Activated CD4-positive, alpha-beta T cell treated with anti-CD3 and anti-CD28 coated beads, Interleukin-2, amount 10 ng/mL, durations not matched to agents 7 days and 5 days (primary cell): ENCODE results near the gene RBM24. TPM values are rescaled to one million over a fixed set of nuclear protein-coding genes. Genes with fewer than 3 reads are reported as not detected.
"Not testable (repeated sequence)": the region's sequence is repeated elsewhere in the genome, so short reads cannot be mapped to it uniquely, and the experiment has no call there.

Experiments
- CTCF ChIA-PET: fragments of 350-600 bp; sonication (Branson Sonifier 250); formaldehyde crosslinking; loops from one replicate; lab custom pipeline; 2021; ENCODE audit warnings: antibody characterized with exemption; lab: Charles Lee
- POLR2A ChIA-PET: fragments of 350-600 bp; sonication (Branson Sonifier 250); formaldehyde crosslinking; loops from one replicate; lab custom pipeline; 2021; ENCODE audit warnings: antibody characterized with exemption; lab: Charles Lee
- DNase-seq: peaks from one replicate; pipeline ENCODE4 v3.0.0-alpha.2; 2020
- H3K27ac Mint-ChIP-seq: one replicate; pipeline ENCODE4 v1.8.0; 2021; ENCODE audit warnings: mild to moderate bottlenecking, moderate library complexity, mixed read lengths
- H3K27me3 Mint-ChIP-seq: one replicate; pipeline ENCODE4 v1.8.0; 2021; ENCODE audit warnings: mixed read lengths
- H3K36me3 Mint-ChIP-seq: one replicate; pipeline ENCODE4 v1.8.0; 2021; ENCODE audit warnings: low read depth, mixed read lengths
- H3K4me1 Mint-ChIP-seq: one replicate; pipeline ENCODE4 v1.8.0; 2021; ENCODE audit warnings: mixed read lengths
- H3K4me3 Mint-ChIP-seq: one replicate; pipeline ENCODE4 v1.8.0; 2021; ENCODE audit warnings: mild to moderate bottlenecking, moderate library complexity, mixed read lengths
- H3K9me3 Mint-ChIP-seq: one replicate; pipeline ENCODE4 v1.8.0; 2021; ENCODE audit warnings: mixed read lengths
- total RNA-seq, 2 experiments: library from RNA; stranded (reverse); gene quantifications; one replicate each; pipeline ENCODE4 v1.2.3, GENCODE V29; 2021

The RBM24 gene
- total RNA-seq, 2 experiments from 2014 or later, result not detected

DNA sequence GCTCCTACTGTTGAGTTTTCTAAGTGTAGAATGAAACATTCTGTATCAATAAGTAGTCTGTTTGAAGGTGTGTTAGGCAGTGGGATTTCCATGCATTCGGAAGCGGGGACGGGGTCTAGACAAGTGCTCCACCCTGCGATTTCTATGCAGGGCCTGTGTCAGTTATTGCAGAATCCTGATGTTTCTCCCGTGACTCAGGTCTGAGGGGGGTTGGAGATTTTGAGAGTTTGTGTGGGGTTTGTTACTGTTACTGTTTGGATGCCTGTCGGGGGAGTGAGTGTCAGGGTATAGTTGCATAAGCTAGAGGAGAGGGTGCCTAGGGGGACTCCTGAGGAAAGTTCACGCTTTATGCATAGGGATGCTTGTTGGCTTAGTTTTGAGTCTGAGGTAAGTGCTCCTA lies 39.1 kb downstream of the RBM24 start:
- H3K9me3 Mint-ChIP-seq, CTCF ChIA-PET, H3K36me3 Mint-ChIP-seq, H3K27me3 Mint-ChIP-seq, DNase-seq, POLR2A ChIA-PET, H3K27ac Mint-ChIP-seq, H3K4me3 Mint-ChIP-seq, H3K4me1 Mint-ChIP-seq: not testable (repeated sequence)

DNA sequence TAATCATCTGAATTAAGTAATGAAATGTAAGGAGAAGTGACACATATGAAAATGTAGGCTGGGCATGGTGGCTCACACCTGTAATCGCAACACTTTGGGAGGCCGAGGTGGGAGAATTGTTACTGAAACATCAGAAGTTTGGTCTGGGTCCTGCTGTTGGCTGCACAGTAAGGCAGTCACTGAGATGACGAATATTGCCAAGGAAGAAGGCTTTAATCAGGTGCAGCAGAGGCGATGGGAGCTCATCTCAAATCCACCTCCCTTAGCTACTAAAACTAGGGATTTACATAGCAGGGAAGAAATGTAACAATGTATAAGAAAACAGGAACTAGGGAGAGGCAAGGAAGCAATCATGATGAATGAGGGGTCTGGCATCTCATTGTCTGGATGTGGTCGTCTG lies 50.1 kb downstream of the RBM24 start:
- no peak for DNase-seq
- Mint-ChIP-seq H3K4me3 (no peak overlapping the region), H3K27ac (no peak overlapping the region), H3K9me3 (no peaks in the 10 kb centered on the region), H3K36me3 (no peaks in the 10 kb centered on the region), H3K4me1 (no peaks in the 10 kb centered on the region), H3K27me3 (no peaks in the 10 kb centered on the region)
- POLR2A ChIA-PET, result no interaction called here
- CTCF ChIA-PET, result no interaction called here

DNA sequence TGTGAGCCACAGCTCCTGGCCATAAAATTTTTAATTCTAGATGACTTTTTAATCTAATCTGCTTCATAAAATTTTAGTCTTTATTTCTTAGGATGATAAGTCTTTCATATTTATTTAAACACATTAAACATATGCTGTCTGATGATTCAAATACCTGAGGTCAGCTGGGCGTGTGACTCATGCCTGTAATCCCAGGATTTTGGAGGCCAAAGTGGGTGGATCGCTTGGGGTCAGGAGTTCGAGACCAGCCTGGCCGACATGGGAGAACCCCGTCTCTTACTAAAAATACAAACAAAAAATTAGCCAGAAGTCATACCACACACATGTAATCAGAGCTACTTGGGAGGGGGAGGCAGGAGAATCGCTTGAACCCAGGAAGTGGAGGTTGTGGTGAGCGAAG lies 53.1 kb downstream of the RBM24 start:
- Mint-ChIP-seq H3K36me3 (no peaks in the 10 kb centered on the region), H3K4me1 (no peaks in the 10 kb centered on the region), H3K27ac (no peak overlapping the region), H3K27me3 (no peaks in the 10 kb centered on the region), H3K9me3 (no peaks in the 10 kb centered on the region), H3K4me3 (no peak overlapping the region)
- CTCF ChIA-PET, result interaction anchor here (1.5 kb wide), 1 partner anchor 9 kb away, joined by 3 read pairs; no protein-coding TSS in a partner anchor
- DNase-seq, result no peak
- POLR2A ChIA-PET, result no interaction called here

DNA sequence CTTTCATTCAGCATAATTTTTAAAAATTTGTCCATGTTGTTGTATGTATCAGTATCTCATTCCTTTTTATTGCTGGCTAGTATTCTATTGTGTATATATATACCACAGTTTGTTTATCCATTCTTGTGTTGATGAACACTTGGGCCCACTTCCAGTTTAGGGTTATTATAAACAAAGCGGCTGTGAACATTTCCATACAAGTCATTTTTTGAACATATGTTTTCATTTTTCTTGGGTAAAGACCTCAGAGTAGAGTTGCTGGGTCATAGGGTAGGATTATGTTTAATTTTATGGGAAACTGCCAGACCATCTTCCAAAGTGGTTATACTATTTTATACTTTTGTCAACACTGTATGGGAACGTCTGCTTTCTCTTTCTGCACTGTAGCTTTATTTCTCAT lies 55.3 kb downstream of the RBM24 start:
- POLR2A ChIA-PET, result no interaction called here
- no peaks in the 10 kb centered on the region for H3K36me3 Mint-ChIP-seq
- no peak overlapping the region for H3K4me3 Mint-ChIP-seq
- H3K4me1 Mint-ChIP-seq, result no peaks in the 10 kb centered on the region
- no peak for DNase-seq
- H3K9me3 Mint-ChIP-seq, result peaks cover 3% of the 10 kb centered on the region
- H3K27me3 Mint-ChIP-seq, result no peaks in the 10 kb centered on the region
- no peak overlapping the region for H3K27ac Mint-ChIP-seq
- CTCF ChIA-PET, result no interaction called here

DNA sequence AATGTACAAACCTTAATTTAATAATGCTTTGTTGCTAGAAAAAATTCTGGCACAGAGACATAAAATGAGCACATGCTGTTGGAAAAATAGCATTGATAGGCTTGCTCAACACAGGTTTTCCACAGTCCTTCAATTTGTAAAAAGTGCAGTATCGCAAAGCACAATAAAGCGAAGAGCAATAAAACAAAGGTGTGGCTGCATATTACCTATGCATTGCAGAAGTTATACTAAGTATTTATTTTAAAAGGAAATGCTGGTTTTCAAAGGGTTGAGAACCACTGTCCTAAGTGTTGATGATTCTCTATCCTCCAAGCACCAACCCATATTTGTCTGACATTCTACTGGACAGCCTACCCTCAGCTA lies 58.1 kb downstream of the RBM24 start:
- CTCF ChIA-PET, result no interaction called here
- no peaks in the 10 kb centered on the region for H3K27me3 Mint-ChIP-seq
- H3K4me1 Mint-ChIP-seq, result no peaks in the 10 kb centered on the region
- H3K9me3 Mint-ChIP-seq, result peaks cover 12% of the 10 kb centered on the region
- POLR2A ChIA-PET, result no interaction called here
- no peak overlapping the region for H3K27ac Mint-ChIP-seq
- DNase-seq, result no peak
- no peaks in the 10 kb centered on the region for H3K36me3 Mint-ChIP-seq
- no peak overlapping the region for H3K4me3 Mint-ChIP-seq

DNA sequence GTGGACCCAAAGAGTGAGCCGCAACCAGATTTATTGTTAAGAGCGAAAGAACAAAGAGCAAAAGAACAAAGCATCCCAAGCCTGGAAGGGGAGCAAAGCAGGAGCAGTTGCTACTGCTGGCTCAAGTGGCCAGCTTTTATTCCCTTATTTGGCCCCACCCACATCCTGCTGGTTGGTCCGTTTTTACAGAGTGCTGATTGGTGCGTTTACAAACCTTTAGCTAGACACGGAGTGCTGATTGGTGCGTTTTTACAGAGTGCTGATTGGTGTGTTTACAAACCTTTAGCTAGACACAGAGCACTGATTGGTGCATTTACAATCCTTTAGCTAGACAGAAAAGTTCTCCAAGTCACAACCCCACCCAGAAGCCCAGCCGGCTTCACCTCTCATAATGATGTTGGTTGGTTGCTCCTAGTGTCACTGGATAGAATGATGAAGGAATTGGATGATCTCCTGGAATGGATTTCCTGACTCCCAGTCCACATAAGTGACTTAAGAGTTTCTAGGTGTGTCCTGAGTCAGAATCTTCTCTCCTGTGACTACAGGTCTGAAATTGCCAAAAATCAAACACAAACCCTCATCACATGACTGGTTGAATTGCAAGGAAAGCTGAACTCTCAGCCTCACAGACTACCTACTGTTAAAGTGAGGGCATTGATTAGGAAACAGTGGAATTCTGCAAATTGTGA lies 60.1 kb downstream of the RBM24 start:
- Mint-ChIP-seq H3K27ac (no peak overlapping the region), H3K27me3 (no peaks in the 10 kb centered on the region), H3K4me3 (no peak overlapping the region), H3K9me3 (peaks cover 12% of the 10 kb centered on the region), H3K4me1 (no peaks in the 10 kb centered on the region), H3K36me3 (no peaks in the 10 kb centered on the region)
- POLR2A ChIA-PET, result no interaction called here
- no peak for DNase-seq
- CTCF ChIA-PET, result no interaction called here

DNA sequence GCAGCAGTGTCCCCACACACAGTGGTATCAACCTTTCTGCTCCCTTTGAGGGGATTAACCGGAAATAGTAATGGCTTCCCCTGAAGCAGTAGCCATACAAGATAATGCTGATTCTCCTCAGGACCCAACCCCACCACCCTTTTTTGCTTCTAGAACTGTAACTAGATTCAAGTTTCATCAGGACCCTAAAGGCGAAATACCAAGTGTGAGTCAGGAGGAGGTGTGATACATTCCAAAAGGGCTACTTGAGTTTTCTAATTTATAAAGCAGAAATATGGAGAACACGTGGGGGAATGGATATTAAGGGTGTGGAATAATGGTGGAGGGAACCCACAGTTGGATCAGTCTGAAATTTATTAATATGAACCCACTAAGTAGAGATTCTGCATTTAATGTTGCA lies 60.7 kb downstream of the RBM24 start:
- POLR2A ChIA-PET, result no interaction called here
- DNase-seq, result no peak
- peaks cover 12% of the 10 kb centered on the region for H3K9me3 Mint-ChIP-seq
- no peak overlapping the region for H3K27ac Mint-ChIP-seq
- no peaks in the 10 kb centered on the region for H3K36me3 Mint-ChIP-seq
- H3K27me3 Mint-ChIP-seq, result no peaks in the 10 kb centered on the region
- CTCF ChIA-PET, result interaction anchor here (0.7 kb wide), 1 partner anchor 140 kb away, joined by 3 read pairs; no protein-coding TSS in a partner anchor
- no peaks in the 10 kb centered on the region for H3K4me1 Mint-ChIP-seq
- H3K4me3 Mint-ChIP-seq, result no peak overlapping the region

DNA sequence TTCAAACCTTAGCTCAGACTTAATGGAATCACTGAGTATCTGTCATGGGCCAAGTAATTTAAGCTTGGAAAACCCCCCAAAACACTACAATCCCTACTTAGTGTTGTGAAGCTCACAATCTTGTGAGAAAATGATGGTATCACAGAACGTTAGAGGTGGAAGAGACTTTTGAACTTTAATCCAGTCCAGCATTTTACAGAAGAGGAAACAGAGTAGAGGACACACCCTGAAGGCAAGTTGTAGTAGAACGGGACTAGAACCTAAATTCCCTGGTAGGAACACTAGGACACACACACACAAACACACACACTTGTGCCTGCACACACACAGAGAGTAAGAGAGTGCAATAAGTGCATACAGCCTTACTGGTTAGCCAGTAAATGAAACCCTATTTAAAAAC lies 62.1 kb downstream of the RBM24 start:
- Mint-ChIP-seq H3K4me3 (no peak overlapping the region), H3K27ac (no peak overlapping the region), H3K27me3 (no peaks in the 10 kb centered on the region), H3K9me3 (peaks cover 12% of the 10 kb centered on the region), H3K36me3 (no peaks in the 10 kb centered on the region), H3K4me1 (no peaks in the 10 kb centered on the region)
- DNase-seq, result no peak
- ChIA-PET CTCF (no interaction called here), POLR2A (no interaction called here)

Other genes with a start within 250 kb of the RBM24 start
- not detected for gene STMND1, start 179.3 kb upstream of the RBM24 start, total RNA-seq
- gene CAP2, start 112.2 kb downstream of the RBM24 start, total RNA-seq, result not detected